H9 (cell line): ENCODE data around the gene CHST15. TPM values are rescaled to one million over a fixed set of nuclear protein-coding genes. Genes with fewer than 3 reads are reported as not detected.

Experiments used
- DNase-seq: peaks from one replicate; pipeline ENCODE4 v3.0.0-alpha.2; 2017
- H2AFZ ChIP-seq: one replicate; pipeline ENCODE4 v1.6.1; 2013; ENCODE audit warnings: mild to moderate bottlenecking, low read length, control low read depth, moderate library complexity
- H2AK5ac ChIP-seq: 2 replicates; pipeline ENCODE4 v1.6.1; 2013; ENCODE audit warnings: low read length, control low read depth, mixed read lengths; ENCODE audit not compliant: insufficient read length
- H2BK120ac ChIP-seq: one replicate; pipeline ENCODE4 v1.6.1; 2013; ENCODE audit warnings: low read depth, mild to moderate bottlenecking, low read length, control low read depth, inconsistent platforms; ENCODE audit not compliant: poor library complexity, severe bottlenecking
- H2BK12ac ChIP-seq: 2 replicates; pipeline ENCODE4 v1.6.1; 2013; ENCODE audit warnings: low read length, control low read depth, mixed read lengths, low read depth; ENCODE audit not compliant: insufficient read length
- H2BK15ac ChIP-seq: 2 replicates; pipeline ENCODE4 v1.6.1; 2013; ENCODE audit warnings: low read depth, low read length, control low read depth
- H2BK20ac ChIP-seq: one replicate; pipeline ENCODE4 v1.6.1; 2013; ENCODE audit warnings: low read depth, mild to moderate bottlenecking, low read length, control low read depth, inconsistent platforms; ENCODE audit not compliant: poor library complexity, severe bottlenecking
- H2BK5ac ChIP-seq: 2 replicates; pipeline ENCODE4 v1.6.1; 2013; ENCODE audit warnings: low read length, control low read depth, mixed read lengths; ENCODE audit not compliant: insufficient read length
- H3K14ac ChIP-seq: 2 replicates; pipeline ENCODE4 v1.6.1; 2013; ENCODE audit warnings: low read length, control low read depth; ENCODE audit not compliant: insufficient read depth
- H3K18ac ChIP-seq: 2 replicates; pipeline ENCODE4 v1.6.1; 2013; ENCODE audit warnings: low read depth, mild to moderate bottlenecking, mixed read lengths, low read length, control low read depth; ENCODE audit not compliant: insufficient read length
- H3K23ac ChIP-seq: 2 replicates; pipeline ENCODE4 v1.6.1; 2013; ENCODE audit warnings: low read length, control low read depth, mixed read lengths, low read depth; ENCODE audit not compliant: insufficient read length
- H3K23me2 ChIP-seq: 2 replicates; pipeline ENCODE4 v1.6.1; 2013; ENCODE audit warnings: low read depth, mild to moderate bottlenecking, mixed read lengths, low read length, control low read depth; ENCODE audit not compliant: insufficient read length, poor library complexity, severe bottlenecking
- H3K27ac ChIP-seq: 2 replicates; pipeline ENCODE4 v1.5.1; 2013; ENCODE audit warnings: low read length, control low read depth, mixed read lengths, low read depth; ENCODE audit not compliant: insufficient read length
- H3K27me3 ChIP-seq: 2 replicates; pipeline ENCODE4 v1.6.1; 2013; ENCODE audit warnings: low read length, control low read depth, inconsistent platforms; ENCODE audit not compliant: insufficient read depth
- H3K4ac ChIP-seq: 2 replicates; pipeline ENCODE4 v1.6.1; 2013; ENCODE audit warnings: low read depth, mild to moderate bottlenecking, control low read depth, inconsistent platforms, low read length, moderate library complexity
- H3K4me1 ChIP-seq: 2 replicates; pipeline ENCODE4 v1.6.1; 2013; ENCODE audit warnings: low read length, control low read depth, inconsistent platforms; ENCODE audit not compliant: insufficient read depth
- H3K4me2 ChIP-seq: 2 replicates; pipeline ENCODE4 v1.6.1; 2013; ENCODE audit warnings: low read length, control low read depth, mixed read lengths; ENCODE audit not compliant: insufficient read length, insufficient read depth
- H3K56ac ChIP-seq: 2 replicates; pipeline ENCODE4 v1.6.1; 2013; ENCODE audit warnings: low read depth, mild to moderate bottlenecking, mixed read lengths, low read length, control low read depth; ENCODE audit not compliant: insufficient read length
- H3K79me1 ChIP-seq: 2 replicates; pipeline ENCODE4 v1.6.1; 2013; ENCODE audit warnings: low read depth, mild to moderate bottlenecking, moderate library complexity, low read length, control low read depth, inconsistent platforms; ENCODE audit not compliant: insufficient read depth, poor library complexity, severe bottlenecking
- H3K79me2 ChIP-seq: 2 replicates; pipeline ENCODE4 v1.6.1; 2013; ENCODE audit warnings: low read length, control low read depth, inconsistent platforms; ENCODE audit not compliant: insufficient read depth
- H3K9ac ChIP-seq: 2 replicates; pipeline ENCODE4 v1.6.1; 2013; ENCODE audit warnings: low read length, control low read depth, mixed read lengths; ENCODE audit not compliant: insufficient read length; ENCODE audit errors: extremely low read depth
- H3K9me3 ChIP-seq: one replicate; pipeline ENCODE4 v1.6.1; 2013; ENCODE audit warnings: low read depth, low read length, inconsistent platforms; ENCODE audit not compliant: control insufficient read depth
- H3T11ph ChIP-seq: one replicate; pipeline ENCODE4 v1.6.1; 2013; ENCODE audit warnings: mild to moderate bottlenecking, low read length, control low read depth, inconsistent platforms
- H4K20me1 ChIP-seq: one replicate; pipeline ENCODE4 v1.6.1; 2013; ENCODE audit not compliant: control insufficient read depth, insufficient read length, insufficient read depth
- H4K5ac ChIP-seq: 2 replicates; pipeline ENCODE4 v1.6.1; 2013; ENCODE audit warnings: low read depth, mild to moderate bottlenecking, mixed read lengths, low read length, control low read depth; ENCODE audit not compliant: insufficient read length
- H4K8ac ChIP-seq: replicated peaks from 2 replicates; pipeline ENCODE4 v1.6.1; 2013; ENCODE audit warnings: low read length, control low read depth, mixed read lengths, low read depth; ENCODE audit not compliant: insufficient read length
- H4K91ac ChIP-seq: 2 replicates; pipeline ENCODE4 v1.6.1; 2013; ENCODE audit warnings: low read depth, mild to moderate bottlenecking, moderate library complexity, mixed read lengths, low read length, control low read depth; ENCODE audit not compliant: insufficient read length
- H3K27ac Mint-ChIP-seq, 3 experiments: 2 replicates in 2 of 3; 3 replicates in 1 of 3; pipeline ENCODE4 v1.8.0; 2020 to 2021; ENCODE audit warnings: mixed read lengths in 3 of 3, mild to moderate bottlenecking in 1 of 3, moderate library complexity in 1 of 3
- H3K27me3 Mint-ChIP-seq: 2 replicates; pipeline ENCODE4 v1.8.0; 2021; ENCODE audit warnings: low read depth, mild to moderate bottlenecking, moderate library complexity, mixed read lengths
- H3K36me3 Mint-ChIP-seq, 3 experiments: 2 replicates in 2 of 3; 3 replicates in 1 of 3; pipeline ENCODE4 v1.8.0; 2020 to 2021; ENCODE audit warnings: low read depth in 3 of 3, mixed read lengths in 3 of 3; ENCODE audit not compliant: insufficient read depth in 1 of 3
- H3K4me1 Mint-ChIP-seq, 2 experiments: 2 replicates each; pipeline ENCODE4 v1.8.0; 2020; ENCODE audit warnings: mixed read lengths in 2 of 2
- H3K4me3 Mint-ChIP-seq, 2 experiments: 2 replicates in 1 of 2; 3 replicates in 1 of 2; pipeline ENCODE4 v1.8.0; 2020 to 2021; ENCODE audit warnings: mild to moderate bottlenecking in 2 of 2, mixed read lengths in 2 of 2, moderate library complexity in 1 of 2
- H3K9me3 Mint-ChIP-seq, 2 experiments: 2 replicates in 1 of 2; 3 replicates in 1 of 2; pipeline ENCODE4 v1.8.0; 2020; ENCODE audit warnings: mild to moderate bottlenecking in 2 of 2, mixed read lengths in 2 of 2, moderate library complexity in 1 of 2
- CTCF ChIP-seq: fragments of 200-600 bp; sonication (generic); conservative IDR thresholded peaks from 3 replicates; pipeline ENCODE4 v1.8.0; 2021; ENCODE audit warnings: antibody characterized with exemption, mild to moderate bottlenecking
- WGBS: extraction: QIAGEN DNeasy Blood & Tissue Kit; methylation state at CpG from one replicate; pipeline ENCODE4 v1.1.7; 2013; ENCODE audit warnings: missing lambda C conversion rate, low lambda C conversion rate, mixed read lengths; ENCODE audit not compliant: insufficient read length; ENCODE audit errors: extremely low coverage; 5-methylcytosine and 5-hydroxymethylcytosine counted together
- total RNA-seq: library from RNA; stranded (reverse); gene quantifications from 2 replicates; pipeline ENCODE4 v1.2.1, GENCODE V29; 2021

Gene CHST15
- total RNA-seq, 1 experiment from 2014 or later = 8.7 TPM

- Histone ChIP-seq H3T11ph (no peak overlapping the region), H2BK15ac (no peak overlapping the region), H3K27me3 (no peaks in the 10 kb centered on the region), H2AK5ac (no peak overlapping the region), H3K27ac (no peak overlapping the region), H2AFZ (no peak overlapping the region), H3K4me2 (no peak overlapping the region), H3K4ac (no peak overlapping the region), H3K23ac (no peak overlapping the region), H4K5ac (no peak overlapping the region), H3K4me1 (no peaks in the 10 kb centered on the region), H4K8ac (no peak overlapping the region), H2BK5ac (no peak overlapping the region), H3K14ac (no peak overlapping the region), H3K9ac (no peak overlapping the region), H2BK12ac (no peak overlapping the region), H3K79me2 (no peaks in the 10 kb centered on the region), H3K56ac (no peak overlapping the region), H3K18ac (no peak overlapping the region), H3K79me1 (no peaks in the 10 kb centered on the region), H4K91ac (no peak overlapping the region), H2BK20ac (no peak overlapping the region), H4K20me1 (no peaks in the 10 kb centered on the region), H3K9me3 (no peaks in the 10 kb centered on the region), H2BK120ac (no peak overlapping the region), H3K23me2 (peaks cover 5% of the 10 kb centered on the region)
- no peak overlapping the region for H3K27ac Mint-ChIP-seq
- H3K4me1 Mint-ChIP-seq = peaks cover 12 to 15% of the 10 kb centered on the region in 2 experiments; a peak in 3 of 4 replicates
- no peak for DNase-seq
- H3K27me3 Mint-ChIP-seq = peaks cover 59% of the 10 kb centered on the region
- H3K9me3 Mint-ChIP-seq = peaks cover 6 to 9% of the 10 kb centered on the region in 2 experiments
- no peak overlapping the region for H3K4me3 Mint-ChIP-seq
- no peak for TF ChIP-seq CTCF
- H3K36me3 Mint-ChIP-seq = peaks cover 0 to 10% (median 0%) of the 10 kb centered on the region in 3 experiments; a peak in 2 of 7 replicates
- no CpG with 5 or more reads among the region's 10 CpGs for WGBS
These were observed 4.5 kb upstream of the CHST15 start for GRCh38 chr10:124097883-124098282.
